Measurements from ENCODE around the gene IMMP2L.

GRCh38 chr7:111045449-111045848 lies 516.8 kb downstream of the IMMP2L start:
- TF ChIP-seq CTCF (IDR thresholded peaks at IDR 0.05) (no peak), POLR2A (IDR thresholded peaks at IDR 0.05; ENCODE audit: low read depth) (no peak), POLR2AphosphoS5 (IDR thresholded peaks at IDR 0.05) (no peak)

All from esophagus muscularis mucosa (tissue), 3 donors.